Mammary epithelial cell (primary cell): Measurements from ENCODE around the gene TBCC.

Experiments
- EZH2 ChIP-seq: IDR thresholded peaks from 2 replicates; pipeline ENCODE4 v1.6.1; 2012; ENCODE audit warnings: low read length, inconsistent platforms, borderline replicate concordance
- TF ChIP-seq, protein P1 (sequence below), 2 donors: IDR thresholded peaks in 1 of 2; conservative IDR thresholded peaks in 1 of 2; 2 replicates each; pipeline ENCODE4 v1.5.1; 2011 to 2012; ENCODE audit warnings: inconsistent platforms in 2 of 2, low read length in 2 of 2, mild to moderate bottlenecking in 2 of 2, control low read depth in 1 of 2, low read depth in 1 of 2; ENCODE audit not compliant: insufficient read depth in 1 of 2; ENCODE audit errors: extremely low read depth in 1 of 2

DNA sequence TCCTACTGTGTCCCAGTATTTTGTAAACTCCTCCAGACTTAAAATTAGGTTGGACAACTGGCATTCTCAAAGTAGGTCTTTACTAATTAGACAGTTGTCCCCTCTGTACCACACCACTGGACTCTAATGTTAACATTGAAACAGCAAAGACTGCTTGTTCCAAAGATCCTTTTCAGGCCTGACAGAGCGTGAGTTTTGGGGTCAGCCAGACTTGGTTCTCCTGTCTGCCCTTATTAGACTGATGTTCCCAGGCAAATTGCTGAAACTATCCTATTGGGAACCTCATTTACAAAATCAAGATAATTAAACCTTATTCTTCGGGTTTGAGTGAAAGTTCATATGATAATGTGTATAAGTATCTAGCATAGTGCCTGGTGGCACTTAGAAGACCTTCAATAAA, 32.2 kb upstream of the TBCC start:
- TF ChIP-seq, protein P1, sequence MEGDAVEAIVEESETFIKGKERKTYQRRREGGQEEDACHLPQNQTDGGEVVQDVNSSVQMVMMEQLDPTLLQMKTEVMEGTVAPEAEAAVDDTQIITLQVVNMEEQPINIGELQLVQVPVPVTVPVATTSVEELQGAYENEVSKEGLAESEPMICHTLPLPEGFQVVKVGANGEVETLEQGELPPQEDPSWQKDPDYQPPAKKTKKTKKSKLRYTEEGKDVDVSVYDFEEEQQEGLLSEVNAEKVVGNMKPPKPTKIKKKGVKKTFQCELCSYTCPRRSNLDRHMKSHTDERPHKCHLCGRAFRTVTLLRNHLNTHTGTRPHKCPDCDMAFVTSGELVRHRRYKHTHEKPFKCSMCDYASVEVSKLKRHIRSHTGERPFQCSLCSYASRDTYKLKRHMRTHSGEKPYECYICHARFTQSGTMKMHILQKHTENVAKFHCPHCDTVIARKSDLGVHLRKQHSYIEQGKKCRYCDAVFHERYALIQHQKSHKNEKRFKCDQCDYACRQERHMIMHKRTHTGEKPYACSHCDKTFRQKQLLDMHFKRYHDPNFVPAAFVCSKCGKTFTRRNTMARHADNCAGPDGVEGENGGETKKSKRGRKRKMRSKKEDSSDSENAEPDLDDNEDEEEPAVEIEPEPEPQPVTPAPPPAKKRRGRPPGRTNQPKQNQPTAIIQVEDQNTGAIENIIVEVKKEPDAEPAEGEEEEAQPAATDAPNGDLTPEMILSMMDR (conservative IDR thresholded peaks at IDR 0.05 in 1 of 2, IDR thresholded peaks at IDR 0.05 in 1 of 2; ENCODE audit: extremely low read depth in 1 of 2, insufficient read depth in 1 of 2, low read depth in 1 of 2, low read length in 2 of 2), result no peak
- TF ChIP-seq EZH2, result no peak
